Smooth muscle cell (in vitro differentiated cells): ENCODE results near the gene KRT31. TPM values are rescaled to one million over a fixed set of nuclear protein-coding genes. Genes with fewer than 3 reads are reported as not detected.
"Not testable (repeated sequence)": the region's sequence is repeated elsewhere in the genome, so short reads cannot be mapped to it uniquely, and the experiment has no call there.

Experiments
- DNase-seq: peaks from one replicate; lab custom pipeline; 2025; ENCODE audit not compliant: unreplicated experiment; lab: John Stamatoyannopoulos, UW
- H2AFZ ChIP-seq: fragments of 200-600 bp; sonication (generic); 2 replicates; pipeline ENCODE4 v1.6.0; 2016; ENCODE audit warnings: antibody characterized with exemption, low read depth, mild to moderate bottlenecking
- H3F3A ChIP-seq: fragments of 200-600 bp; sonication (generic); 2 replicates; pipeline ENCODE4 v1.6.0; 2017; ENCODE audit warnings: antibody characterized with exemption, low read depth
- H3K27ac ChIP-seq: fragments of 200-600 bp; sonication (generic); 2 replicates; pipeline ENCODE4 v1.5.1; 2016; ENCODE audit warnings: low read depth, mild to moderate bottlenecking
- H3K27me3 ChIP-seq: fragments of 200-600 bp; sonication (generic); 2 replicates; pipeline ENCODE4 v1.6.1; 2016; ENCODE audit warnings: low read depth, mild to moderate bottlenecking
- H3K36me3 ChIP-seq: fragments of 200-600 bp; sonication (generic); 2 replicates; pipeline ENCODE4 v1.5.1; 2016; ENCODE audit warnings: low read depth
- H3K4me1 ChIP-seq: fragments of 200-600 bp; sonication (generic); 2 replicates; pipeline ENCODE4 v1.5.1; 2016; ENCODE audit warnings: low read depth
- H3K4me2 ChIP-seq: fragments of 200-600 bp; sonication (generic); 2 replicates; pipeline ENCODE4 v1.6.0; 2016; ENCODE audit warnings: mild to moderate bottlenecking
- H3K4me3 ChIP-seq: fragments of 200-600 bp; sonication (generic); 2 replicates; pipeline ENCODE4 v1.5.1; 2016; ENCODE audit warnings: mild to moderate bottlenecking
- H3K79me2 ChIP-seq: fragments of 200-600 bp; sonication (generic); 2 replicates; pipeline ENCODE4 v1.6.0; 2016; ENCODE audit warnings: low read depth, mild to moderate bottlenecking
- H3K9ac ChIP-seq: fragments of 200-600 bp; sonication (generic); 2 replicates; pipeline ENCODE4 v1.6.0; 2016; ENCODE audit warnings: low read depth
- H3K9me3 ChIP-seq: fragments of 200-600 bp; sonication (generic); replicated peaks from 2 replicates; pipeline ENCODE4 v1.5.1; 2016; ENCODE audit warnings: low read depth
- H4K20me1 ChIP-seq: fragments of 200-600 bp; sonication (generic); 2 replicates; pipeline ENCODE4 v1.6.0; 2016; ENCODE audit warnings: low read depth
- whole genome bisulfite sequencing: methylation state at CpG from one replicate; pipeline ENCODE4 v1.1.7; 2016; ENCODE audit warnings: low lambda C conversion rate; 5-methylcytosine and 5-hydroxymethylcytosine counted together
- polyA plus RNA-seq: library from polyadenylated mRNA; unstranded; fragments of >200 nt; fragmentation: Nextera tagmentation; extraction: Ambion mirVana; gene quantifications from 2 replicates; pipeline ENCODE4 v1.2.1, GENCODE V29; 2016
- total RNA-seq: library from RNA; depleted of rRNA; stranded (reverse); fragments of >200 nt; gene quantifications from 2 replicates; pipeline ENCODE4 v1.2.3, GENCODE V29; 2014
- TF ChIP-seq, protein P1 (sequence below): fragments of 200-600 bp; sonication (generic); IDR thresholded peaks from 2 replicates; pipeline ENCODE4 v1.5.1; 2017; ENCODE audit warnings: borderline replicate concordance, mild to moderate bottlenecking, antibody characterized with exemption; ENCODE audit not compliant: insufficient read depth, poor library complexity, severe bottlenecking

Gene KRT31
- total and polyA plus RNA-seq, 2 experiments from 2014 or later = not detected

DNA sequence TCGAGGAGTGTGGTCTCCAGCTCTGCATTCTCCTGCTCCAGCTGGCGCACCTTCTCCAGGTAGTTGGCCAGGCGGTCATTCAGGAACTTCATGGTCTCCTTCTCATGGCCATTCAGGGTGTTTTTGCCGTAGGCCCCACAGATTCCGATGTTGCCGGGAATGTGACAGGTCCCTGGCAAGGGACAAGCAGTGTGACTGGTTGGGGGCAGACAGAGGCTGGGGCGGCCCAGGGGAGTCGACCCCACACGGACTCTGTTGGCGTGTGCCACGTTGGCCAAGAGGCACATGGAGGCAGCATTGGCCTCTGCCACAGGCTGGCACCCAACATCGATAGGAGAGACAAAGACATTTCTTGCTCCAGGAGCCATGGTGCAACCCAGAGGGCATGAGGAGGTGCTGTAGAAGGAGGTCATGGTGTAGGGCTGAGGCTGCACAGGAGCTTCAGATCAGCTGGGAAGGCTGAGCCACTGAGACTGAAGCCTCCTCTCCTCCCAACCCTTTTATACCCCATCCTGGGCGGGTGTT lies 26.8 kb upstream of the KRT31 start, which contains the start of gene KRT37:
TSS of gene KRT37 (minus strand) at position 475 of the 525 bp plus-strand sequence. CDS start at position 413, 62 bp downstream.
- TF ChIP-seq, protein P1, sequence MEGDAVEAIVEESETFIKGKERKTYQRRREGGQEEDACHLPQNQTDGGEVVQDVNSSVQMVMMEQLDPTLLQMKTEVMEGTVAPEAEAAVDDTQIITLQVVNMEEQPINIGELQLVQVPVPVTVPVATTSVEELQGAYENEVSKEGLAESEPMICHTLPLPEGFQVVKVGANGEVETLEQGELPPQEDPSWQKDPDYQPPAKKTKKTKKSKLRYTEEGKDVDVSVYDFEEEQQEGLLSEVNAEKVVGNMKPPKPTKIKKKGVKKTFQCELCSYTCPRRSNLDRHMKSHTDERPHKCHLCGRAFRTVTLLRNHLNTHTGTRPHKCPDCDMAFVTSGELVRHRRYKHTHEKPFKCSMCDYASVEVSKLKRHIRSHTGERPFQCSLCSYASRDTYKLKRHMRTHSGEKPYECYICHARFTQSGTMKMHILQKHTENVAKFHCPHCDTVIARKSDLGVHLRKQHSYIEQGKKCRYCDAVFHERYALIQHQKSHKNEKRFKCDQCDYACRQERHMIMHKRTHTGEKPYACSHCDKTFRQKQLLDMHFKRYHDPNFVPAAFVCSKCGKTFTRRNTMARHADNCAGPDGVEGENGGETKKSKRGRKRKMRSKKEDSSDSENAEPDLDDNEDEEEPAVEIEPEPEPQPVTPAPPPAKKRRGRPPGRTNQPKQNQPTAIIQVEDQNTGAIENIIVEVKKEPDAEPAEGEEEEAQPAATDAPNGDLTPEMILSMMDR = no peak

DNA sequence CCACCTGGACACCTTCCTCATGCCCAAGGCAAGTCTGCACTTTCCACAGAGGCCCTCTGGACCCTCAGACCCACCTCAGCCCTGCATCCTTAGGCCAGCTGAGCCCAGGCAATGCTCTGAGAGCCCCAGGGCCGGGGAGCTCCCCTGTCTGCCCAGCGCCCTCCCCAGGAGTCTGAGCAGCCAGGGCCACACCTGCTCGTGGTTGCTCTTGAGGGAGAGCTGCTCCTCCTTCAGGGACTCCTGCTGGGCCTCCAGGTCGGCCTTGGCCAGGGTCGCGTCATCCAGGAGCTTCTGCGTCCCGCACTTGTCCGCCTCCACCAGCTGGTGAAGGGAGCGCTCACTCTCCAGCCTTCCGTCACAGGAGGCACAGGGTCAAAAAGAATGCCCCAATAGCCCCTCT lies 25.2 kb upstream of the KRT31 start:
- not testable (repeated sequence) for H3K9me3 ChIP-seq, H3K4me2 ChIP-seq, H3K79me2 ChIP-seq, H3K9ac ChIP-seq, H3K36me3 ChIP-seq, H4K20me1 ChIP-seq, DNase-seq, H3F3A ChIP-seq, H3K27me3 ChIP-seq, H3K4me1 ChIP-seq, H2AFZ ChIP-seq, H3K4me3 ChIP-seq, H3K27ac ChIP-seq
- WGBS = 97% methylated on average over 11 of the region's 11 CpGs

More for the DNA sequence above, 26.8 kb upstream of the KRT31 start, which contains the start of gene KRT37:
- Histone ChIP-seq H3K4me2 (no peak within 1 kb of the TSS), H3K27ac (no peak within 1 kb of the TSS), H3K79me2 (no peaks in the 10 kb centered on the region), H3K9ac (no peak within 1 kb of the TSS), H3F3A (no peaks in the 10 kb centered on the region), H3K4me3 (no peak within 1 kb of the TSS), H2AFZ (no peak within 1 kb of the TSS), H3K4me1 (no peaks in the 10 kb centered on the region), H3K9me3 (no peaks in the 10 kb centered on the region), H3K27me3 (no peaks in the 10 kb centered on the region), H3K36me3 (no peaks in the 10 kb centered on the region), H4K20me1 (no peaks in the 10 kb centered on the region)
- DNase-seq = no peak
- 97% methylated on average over 13 of the region's 13 CpGs for WGBS

DNA sequence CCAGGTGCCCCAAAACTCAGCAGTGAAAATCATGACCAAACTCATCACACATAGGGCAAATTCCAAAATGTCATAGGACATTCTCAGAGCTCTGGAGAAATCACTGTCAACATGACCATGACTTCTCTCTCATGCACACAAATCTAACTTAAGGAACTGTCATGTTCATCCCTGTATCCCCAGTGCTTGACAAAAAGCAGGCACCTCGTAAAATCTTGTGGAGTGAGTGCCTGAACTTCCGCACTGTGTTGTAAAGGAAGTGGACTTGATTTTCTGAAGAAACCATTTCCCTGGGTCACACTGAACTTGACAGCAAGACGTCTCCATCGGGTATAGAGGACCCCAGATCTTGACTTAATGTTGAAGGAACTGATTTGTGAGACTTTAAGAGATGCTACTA lies 24.2 kb upstream of the KRT31 start:
- no peak overlapping the region for H2AFZ ChIP-seq
- no peak for DNase-seq
- no peaks in the 10 kb centered on the region for H3K36me3 ChIP-seq
- no peaks in the 10 kb centered on the region for H3K79me2 ChIP-seq
- no peaks in the 10 kb centered on the region for H3K9me3 ChIP-seq
- no peaks in the 10 kb centered on the region for H3K4me1 ChIP-seq
- peak overlapping the region; percentile 26 for H3K27ac ChIP-seq
- no peaks in the 10 kb centered on the region for H3K27me3 ChIP-seq
- H3K9ac ChIP-seq = no peak overlapping the region
- no peak overlapping the region for H3K4me3 ChIP-seq
- 33% methylated on average over 4 of the region's 4 CpGs for WGBS
- TF ChIP-seq, protein P1 = no peak
- H3F3A ChIP-seq = no peaks in the 10 kb centered on the region
- no peaks in the 10 kb centered on the region for H4K20me1 ChIP-seq
- H3K4me2 ChIP-seq = peak overlapping the region; percentile 29

DNA sequence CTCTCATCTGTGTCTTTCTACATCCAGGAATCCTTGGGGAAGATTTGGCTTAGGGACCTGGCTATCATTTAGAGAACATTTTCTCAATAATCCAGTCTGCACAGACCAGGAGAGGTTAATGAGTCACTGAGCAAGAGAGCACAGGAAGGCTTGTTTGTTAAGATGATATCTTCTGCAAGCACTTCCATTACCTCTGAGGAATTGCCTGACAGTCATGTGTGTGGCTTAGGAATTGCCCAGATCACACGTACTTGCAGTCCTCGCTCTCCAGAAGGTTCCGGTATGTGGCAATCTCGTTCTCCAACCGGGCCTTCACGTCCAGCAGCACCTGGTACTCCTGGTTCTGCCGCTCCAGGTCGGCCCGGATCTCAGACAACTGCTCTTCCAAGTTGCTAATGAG lies 23.7 kb upstream of the KRT31 start:
- Histone ChIP-seq H3K4me1 (no peaks in the 10 kb centered on the region), H3K9me3 (no peaks in the 10 kb centered on the region), H3K9ac (no peak overlapping the region), H3K27ac (peak overlapping the region; percentile 26), H3K36me3 (no peaks in the 10 kb centered on the region), H3F3A (no peaks in the 10 kb centered on the region), H3K4me3 (no peak overlapping the region), H2AFZ (no peak overlapping the region), H4K20me1 (no peaks in the 10 kb centered on the region), H3K79me2 (no peaks in the 10 kb centered on the region), H3K4me2 (peak overlapping the region; percentile 29), H3K27me3 (no peaks in the 10 kb centered on the region)
- 63% methylated on average over 9 of the region's 9 CpGs for WGBS
- TF ChIP-seq, protein P1 = no peak
- DNase-seq = no peak
